Smooth muscle cell (in vitro differentiated cells): ENCODE measurements around the gene MOGAT3. TPM values are rescaled to one million over a fixed set of nuclear protein-coding genes. Genes with fewer than 3 reads are reported as not detected.
A peak's percentile ranks its signal among the peaks of the same experiment; 100 is the strongest.

Source experiments
- DNase-seq: peaks from one replicate; lab custom pipeline; 2025; ENCODE audit not compliant: unreplicated experiment; lab: John Stamatoyannopoulos, UW
- H2AFZ ChIP-seq: fragments of 200-600 bp; sonication (generic); 2 replicates; pipeline ENCODE4 v1.6.0; 2016; ENCODE audit warnings: antibody characterized with exemption, low read depth, mild to moderate bottlenecking
- H3F3A ChIP-seq: fragments of 200-600 bp; sonication (generic); 2 replicates; pipeline ENCODE4 v1.6.0; 2017; ENCODE audit warnings: antibody characterized with exemption, low read depth
- H3K27ac ChIP-seq: fragments of 200-600 bp; sonication (generic); 2 replicates; pipeline ENCODE4 v1.5.1; 2016; ENCODE audit warnings: low read depth, mild to moderate bottlenecking
- H3K27me3 ChIP-seq: fragments of 200-600 bp; sonication (generic); 2 replicates; pipeline ENCODE4 v1.6.1; 2016; ENCODE audit warnings: low read depth, mild to moderate bottlenecking
- H3K36me3 ChIP-seq: fragments of 200-600 bp; sonication (generic); 2 replicates; pipeline ENCODE4 v1.5.1; 2016; ENCODE audit warnings: low read depth
- H3K4me1 ChIP-seq: fragments of 200-600 bp; sonication (generic); 2 replicates; pipeline ENCODE4 v1.5.1; 2016; ENCODE audit warnings: low read depth
- H3K4me2 ChIP-seq: fragments of 200-600 bp; sonication (generic); 2 replicates; pipeline ENCODE4 v1.6.0; 2016; ENCODE audit warnings: mild to moderate bottlenecking
- H3K4me3 ChIP-seq: fragments of 200-600 bp; sonication (generic); 2 replicates; pipeline ENCODE4 v1.5.1; 2016; ENCODE audit warnings: mild to moderate bottlenecking
- H3K79me2 ChIP-seq: fragments of 200-600 bp; sonication (generic); 2 replicates; pipeline ENCODE4 v1.6.0; 2016; ENCODE audit warnings: low read depth, mild to moderate bottlenecking
- H3K9ac ChIP-seq: fragments of 200-600 bp; sonication (generic); 2 replicates; pipeline ENCODE4 v1.6.0; 2016; ENCODE audit warnings: low read depth
- H3K9me3 ChIP-seq: fragments of 200-600 bp; sonication (generic); replicated peaks from 2 replicates; pipeline ENCODE4 v1.5.1; 2016; ENCODE audit warnings: low read depth
- H4K20me1 ChIP-seq: fragments of 200-600 bp; sonication (generic); 2 replicates; pipeline ENCODE4 v1.6.0; 2016; ENCODE audit warnings: low read depth
- CTCF ChIP-seq: fragments of 200-600 bp; sonication (generic); IDR thresholded peaks from 2 replicates; pipeline ENCODE4 v1.5.1; 2017; ENCODE audit warnings: borderline replicate concordance, mild to moderate bottlenecking, antibody characterized with exemption; ENCODE audit not compliant: insufficient read depth, poor library complexity, severe bottlenecking
- WGBS: methylation state at CpG from one replicate; pipeline ENCODE4 v1.1.7; 2016; ENCODE audit warnings: low lambda C conversion rate; 5-methylcytosine and 5-hydroxymethylcytosine counted together
- polyA plus RNA-seq: library from polyadenylated mRNA; unstranded; fragments of >200 nt; fragmentation: Nextera tagmentation; extraction: Ambion mirVana; gene quantifications from 2 replicates; pipeline ENCODE4 v1.2.1, GENCODE V29; 2016
- total RNA-seq: library from RNA; depleted of rRNA; stranded (reverse); fragments of >200 nt; gene quantifications from 2 replicates; pipeline ENCODE4 v1.2.3, GENCODE V29; 2014

The MOGAT3 gene
- total and polyA plus RNA-seq, 2 experiments from 2014 or later = not detected

DNA sequence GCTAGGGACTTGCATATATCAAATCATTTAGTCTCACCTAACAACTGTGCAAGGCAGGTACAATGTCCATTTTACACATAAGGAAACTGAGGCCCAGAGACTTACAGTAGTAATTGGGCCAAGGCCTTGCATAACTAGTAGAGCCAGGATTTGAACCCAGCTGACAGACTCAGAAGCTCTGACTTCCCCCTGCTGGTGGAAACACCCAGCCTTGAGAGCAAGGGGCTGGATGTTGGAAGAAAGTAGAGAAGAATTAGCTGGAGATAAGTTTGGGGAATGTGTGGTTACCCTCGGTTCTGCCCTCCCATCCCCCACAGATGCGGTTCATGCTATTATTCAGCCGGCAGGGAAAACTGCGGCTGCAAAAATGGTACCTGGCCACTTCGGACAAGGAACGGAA lies 44.6 kb downstream of the MOGAT3 start:
- Histone ChIP-seq H3K9ac (no peak overlapping the region), H2AFZ (no peak overlapping the region), H3K9me3 (no peaks in the 10 kb centered on the region), H4K20me1 (peaks cover 47% of the 10 kb centered on the region), H3F3A (no peaks in the 10 kb centered on the region), H3K4me2 (peak overlapping the region; percentile 97), H3K36me3 (no peaks in the 10 kb centered on the region), H3K27me3 (no peaks in the 10 kb centered on the region), H3K4me1 (peaks cover 6% of the 10 kb centered on the region), H3K27ac (no peak overlapping the region), H3K4me3 (no peak overlapping the region), H3K79me2 (no peaks in the 10 kb centered on the region)
- 74% methylated on average over 6 of the region's 6 CpGs for WGBS
- TF ChIP-seq CTCF = no peak
- no peak for DNase-seq

- Histone ChIP-seq H3K79me2 (no peaks in the 10 kb centered on the region), H3K4me1 (peaks cover 6% of the 10 kb centered on the region), H2AFZ (no peak overlapping the region), H3K36me3 (no peaks in the 10 kb centered on the region), H3F3A (no peaks in the 10 kb centered on the region), H4K20me1 (peaks cover 37% of the 10 kb centered on the region), H3K4me2 (peak overlapping the region; percentile 97), H3K9me3 (no peaks in the 10 kb centered on the region), H3K27ac (no peak overlapping the region), H3K27me3 (no peaks in the 10 kb centered on the region), H3K4me3 (peak overlapping the region; percentile 96), H3K9ac (peak overlapping the region; percentile 78)
- no peak for DNase-seq
- no peak for TF ChIP-seq CTCF
- WGBS = 63% methylated on average over 4 of the region's 4 CpGs
Observed at GRCh38 chr7:101155303-101155702, 45.5 kb downstream of the MOGAT3 start.

DNA sequence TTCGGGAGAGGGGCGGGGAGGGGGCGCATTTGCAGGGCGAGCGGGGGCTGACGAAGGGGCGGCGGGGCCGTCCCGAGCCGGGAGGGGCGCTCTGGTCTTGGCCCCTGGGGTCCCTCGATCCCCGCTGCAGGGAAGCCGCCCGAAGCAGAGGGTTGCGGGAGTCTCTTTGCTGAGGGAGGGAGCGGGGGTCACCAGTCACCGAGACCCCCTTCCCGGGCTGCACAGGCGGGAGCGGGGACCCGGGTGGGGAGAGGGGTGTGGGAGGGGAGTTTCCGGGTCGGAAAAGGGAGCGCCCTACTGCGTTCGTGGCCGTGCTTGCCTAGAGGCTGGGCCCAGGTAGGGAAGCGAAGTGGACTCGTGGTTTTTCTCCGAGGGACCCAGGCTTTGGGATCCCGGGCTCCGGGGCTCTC lies 46.1 kb downstream of the MOGAT3 start:
- TF ChIP-seq CTCF = no peak
- peaks cover 32% of the 10 kb centered on the region for H4K20me1 ChIP-seq
- peak overlapping the region; percentile 97 for H3K4me2 ChIP-seq
- peaks cover 6% of the 10 kb centered on the region for H3K4me1 ChIP-seq
- H3K27me3 ChIP-seq = no peaks in the 10 kb centered on the region
- no peaks in the 10 kb centered on the region for H3K79me2 ChIP-seq
- 0% methylated on average over 13 of the region's 34 CpGs for WGBS
- no peaks in the 10 kb centered on the region for H3K36me3 ChIP-seq
- no peaks in the 10 kb centered on the region for H3K9me3 ChIP-seq
- no peak overlapping the region for H3K27ac ChIP-seq
- H3F3A ChIP-seq = no peaks in the 10 kb centered on the region
- no peak for DNase-seq
- H3K4me3 ChIP-seq = peak overlapping the region; percentile 96
- peak overlapping the region; percentile 58 for H2AFZ ChIP-seq
- H3K9ac ChIP-seq = peak overlapping the region; percentile 78

GRCh38 chr7:101153969-101154692 lies 46.7 kb downstream of the MOGAT3 start, which contains the start of gene AP1S1:
Gene AP1S1, plus strand, starts transcription at chr7:101154476. Its CDS starts 39 bp downstream, at chr7:101154515.
- Histone ChIP-seq H2AFZ (peak within 1 kb of the TSS; percentile 58), H3K4me1 (peaks cover 6% of the 10 kb centered on the region), H3K36me3 (no peaks in the 10 kb centered on the region), H4K20me1 (peaks cover 27% of the 10 kb centered on the region), H3K27me3 (no peaks in the 10 kb centered on the region), H3K4me3 (peak within 1 kb of the TSS; percentile 96), H3K79me2 (no peaks in the 10 kb centered on the region), H3K9ac (peak within 1 kb of the TSS; percentile 78), H3K4me2 (peak within 1 kb of the TSS; percentile 97), H3F3A (no peaks in the 10 kb centered on the region), H3K27ac (no peak within 1 kb of the TSS), H3K9me3 (no peaks in the 10 kb centered on the region)
- 6% methylated on average over 30 of the region's 51 CpGs for WGBS
- peak; percentile 69 for DNase-seq
- no peak for TF ChIP-seq CTCF
